Body of pancreas (tissue), 4 donors: ENCODE data around the gene MESP2. TPM values are rescaled to one million over a fixed set of nuclear protein-coding genes. Genes with fewer than 3 reads are reported as not detected.

Experiments
- ATAC-seq: fragments of 150-250 bp; one replicate; pipeline ENCODE4 v1.9.1; 2016
- DNase-seq, 4 donors: peaks; one replicate each; pipeline ENCODE4 v3.0.0-alpha.2; 2019
- H3K27ac ChIP-seq, 4 donors: fragments of 200-600 bp; sonication (generic); 1 replicate in 3 of 4; 2 replicates in 1 of 4; pipeline versions ENCODE4 v1.5.1 to v1.6.1; 2016 to 2019; ENCODE audit warnings: mild to moderate bottlenecking in 1 of 4, mixed read lengths in 1 of 4, moderate library complexity in 1 of 4
- H3K27me3 ChIP-seq, 2 donors: fragments of 200-600 bp; sonication (generic); one replicate each; pipeline ENCODE4 v1.6.0; 2016; ENCODE audit warnings: mild to moderate bottlenecking in 1 of 2
- H3K36me3 ChIP-seq, 2 donors: fragments of 200-600 bp; sonication (generic); replicated peaks in 1 of 2; 2 replicates each; pipeline ENCODE4 v1.5.1; 2016; ENCODE audit warnings: low read depth in 2 of 2; ENCODE audit not compliant: insufficient read depth in 1 of 2
- H3K4me1 ChIP-seq: fragments of 200-600 bp; sonication (generic); one replicate; pipeline ENCODE4 v1.6.0; 2016
- H3K4me3 ChIP-seq, 2 donors: fragments of 200-600 bp; sonication (generic); 1 replicate in 1 of 2; 2 replicates in 1 of 2; pipeline ENCODE4 v1.5.1; 2016 to 2019
- H3K9me3 ChIP-seq, 3 donors: fragments of 200-600 bp; sonication (generic); 1 replicate in 2 of 3; 2 replicates in 1 of 3; pipeline ENCODE4 v1.5.1; 2016
- CTCF ChIP-seq, 7 experiments: fragments of 450-650 bp in 4 of 7; fragments of 200-600 bp in 3 of 7; sonication (generic) in 3 of 7; IDR thresholded peaks; one replicate each; pipeline ENCODE4 v1.5.1; 2016 to 2019; ENCODE audit warnings: antibody characterized with exemption in 7 of 7
- POLR2A ChIP-seq, 3 donors: fragments of 450-650 bp; IDR thresholded peaks; one replicate each; pipeline ENCODE4 v1.6.1; 2016; ENCODE audit warnings: antibody characterized with exemption in 3 of 3, mild to moderate bottlenecking in 2 of 3
- WGBS, 2 donors: methylation state at CpG; one replicate each; pipeline ENCODE4 v1.1.5; 2017; 5-methylcytosine and 5-hydroxymethylcytosine counted together
- intact Hi-C: fragments of 100-400 bp; cut with DNase I; formaldehyde crosslinking; loops from one replicate; pipeline ENCODE4 v1.15.1; 2023
- total RNA-seq, 2 donors: library from RNA; depleted of rRNA; stranded (reverse); fragments of >200 nt; gene quantifications; one replicate each; pipeline ENCODE4 v1.1.0, GENCODE V29; 2016

MESP2 gene
- total RNA-seq, 2 donors from 2014 or later, result 1.8 TPM; not detected in 1

DNA sequence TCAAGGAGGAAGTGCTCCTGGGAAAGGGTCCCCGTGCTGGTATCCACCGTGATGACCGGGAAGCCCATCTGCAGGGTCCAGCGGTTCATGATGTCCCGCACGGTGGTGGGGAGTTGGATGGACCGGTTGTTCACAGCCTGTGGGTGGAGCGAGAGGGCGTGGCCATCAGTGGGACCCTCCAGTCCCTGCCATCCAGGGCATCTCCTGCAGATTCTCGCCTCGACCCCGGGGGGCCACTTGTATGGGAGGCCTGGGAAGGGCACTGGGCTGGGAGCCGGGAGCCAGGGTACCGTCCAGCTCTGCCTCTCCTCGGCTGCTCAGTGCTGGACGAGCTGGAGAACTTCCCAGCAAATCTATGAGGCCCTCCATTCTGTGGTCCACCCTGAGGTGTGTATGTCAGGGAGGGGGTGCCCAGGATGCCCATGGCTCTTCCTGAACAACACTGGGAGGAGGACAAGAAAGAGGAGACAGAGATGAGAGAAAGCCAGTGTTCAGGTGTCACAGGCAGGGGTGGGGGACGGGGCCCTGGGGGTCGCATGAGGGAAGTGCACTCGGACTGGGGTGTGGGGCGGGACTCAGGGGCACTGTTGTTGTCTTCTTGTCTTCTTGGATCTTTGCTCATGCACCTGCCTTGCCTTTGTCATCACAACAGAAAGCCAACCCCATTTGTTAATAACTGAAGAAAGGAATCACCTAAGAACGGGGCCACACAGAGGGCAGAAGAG, 25.5 kb downstream of the MESP2 start:
- H3K9me3 ChIP-seq, result no peaks in the 10 kb centered on the region
- no peaks in the 10 kb centered on the region for H3K27me3 ChIP-seq
- peak overlapping the region in 2 of 4 donors; percentile 24 for H3K27ac ChIP-seq
- 88 to 89% methylated on average over 14 to 19 of the region's 21 CpGs for WGBS, 2 donors
- H3K4me1 ChIP-seq, result peaks cover 73% of the 10 kb centered on the region
- ATAC-seq (no peak), DNase-seq (no peak)
- H3K36me3 ChIP-seq, result peaks cover 5 to 15% of the 10 kb centered on the region in 2 donors
- intact Hi-C loops, result no loop called here
- TF ChIP-seq CTCF (IDR thresholded peaks at IDR 0.05) (no peak), POLR2A (IDR thresholded peaks at IDR 0.05) (no peak)
- H3K4me3 ChIP-seq, result no peak overlapping the region

DNA sequence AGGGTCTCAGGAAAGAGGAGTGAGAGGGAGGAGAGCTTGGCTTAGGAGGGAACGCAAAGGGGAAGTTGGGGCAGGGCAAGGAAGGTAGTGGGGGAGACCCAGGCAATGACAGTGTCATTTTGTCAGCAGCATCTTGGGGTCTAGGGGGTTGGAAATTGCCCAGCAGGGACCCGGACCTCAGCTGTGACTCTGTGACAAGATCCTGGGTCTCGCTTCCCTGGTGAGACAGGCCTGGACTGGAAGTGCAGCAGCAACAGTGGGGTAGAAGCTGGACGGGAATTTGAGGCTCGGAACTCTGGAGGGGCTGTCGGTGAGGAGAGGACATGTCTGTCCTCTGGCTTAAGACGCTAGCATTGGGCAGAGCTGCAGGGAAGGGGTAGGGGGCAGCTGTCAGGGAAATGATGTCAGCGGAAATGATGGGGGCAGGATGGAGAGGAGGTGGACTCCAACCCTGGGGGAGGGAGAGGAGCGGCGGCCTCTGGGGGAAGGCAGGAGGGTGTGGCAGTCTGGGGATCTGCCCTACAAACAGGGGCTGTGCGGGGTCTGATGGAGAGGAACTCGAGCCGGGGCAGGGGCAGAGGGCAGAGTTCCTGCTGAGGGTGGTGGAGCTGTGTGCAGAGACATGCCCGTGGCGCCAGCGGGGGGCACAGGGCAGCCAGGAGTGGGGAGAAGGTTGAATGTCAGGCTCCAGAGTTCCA, 26.2 kb downstream of the MESP2 start:
- no peak overlapping the region for H3K4me3 ChIP-seq
- ATAC-seq, result no peak

GRCh38 chr15:89802986-89803824, 27.1 kb downstream of the MESP2 start:
- peaks cover 82% of the 10 kb centered on the region for H3K4me1 ChIP-seq
- ATAC-seq, result no peak
- TF ChIP-seq POLR2A (IDR thresholded peaks at IDR 0.05), result no peak
- TF ChIP-seq CTCF (IDR thresholded peaks at IDR 0.05), result no peak
- WGBS, 2 donors, result 36 to 48% methylated on average over 6 to 24 of the region's 24 CpGs
- no peaks in the 10 kb centered on the region for H3K27me3 ChIP-seq
- peaks cover 0 to 14% of the 10 kb centered on the region in 2 donors for H3K36me3 ChIP-seq
- no peak for DNase-seq
- H3K4me3 ChIP-seq, result peak overlapping the region in 1 of 2 donors; percentile 16
- intact Hi-C loops, result no loop called here
- H3K9me3 ChIP-seq, result no peaks in the 10 kb centered on the region
- peak overlapping the region; percentile 85 to 89 (median 86) for H3K27ac ChIP-seq

More for the DNA sequence above, 26.2 kb downstream of the MESP2 start:
- peak overlapping the region in 3 of 4 donors; percentile 85 to 86 (median 86) for H3K27ac ChIP-seq
- TF ChIP-seq POLR2A (IDR thresholded peaks at IDR 0.05) (no peak), CTCF (IDR thresholded peaks at IDR 0.05) (no peak)
- peaks cover 80% of the 10 kb centered on the region for H3K4me1 ChIP-seq
- H3K36me3 ChIP-seq, result peaks cover 5 to 15% of the 10 kb centered on the region in 2 donors
- no peaks in the 10 kb centered on the region for H3K9me3 ChIP-seq
- intact Hi-C loops, result no loop called here
- WGBS, 2 donors, result 58 to 82% methylated on average over 16 of the region's 16 CpGs
- no peak for DNase-seq
- no peaks in the 10 kb centered on the region for H3K27me3 ChIP-seq

GRCh38 chr15:89803941-89804800, 28.0 kb downstream of the MESP2 start:
- 26 to 33% methylated on average over 16 to 29 of the region's 29 CpGs for WGBS, 2 donors
- Histone ChIP-seq H3K4me1 (peaks cover 89% of the 10 kb centered on the region), H3K36me3 (peaks cover 0 to 10% of the 10 kb centered on the region in 2 donors), H3K27me3 (no peaks in the 10 kb centered on the region), H3K4me3 (peak overlapping the region; percentile 16 to 29), H3K9me3 (no peaks in the 10 kb centered on the region), H3K27ac (peak overlapping the region; percentile 85 to 89 (median 86))
- intact Hi-C loops, result no loop called here
- DNase-seq (peak; percentile 78 to 95 (median 92)), ATAC-seq (peak; percentile 15)
- peak in 2 of 3 donors; percentile 30 to 57 for TF ChIP-seq POLR2A (IDR thresholded peaks at IDR 0.05)
- TF ChIP-seq CTCF (IDR thresholded peaks at IDR 0.05), result no peak
